ENCODE results near the gene CRYBG1. TPM values are rescaled to one million over a fixed set of nuclear protein-coding genes. Genes with fewer than 3 reads are reported as not detected.

Gene CRYBG1
- polyA plus RNA-seq, 1 experiment: 1.9 TPM

DNA sequence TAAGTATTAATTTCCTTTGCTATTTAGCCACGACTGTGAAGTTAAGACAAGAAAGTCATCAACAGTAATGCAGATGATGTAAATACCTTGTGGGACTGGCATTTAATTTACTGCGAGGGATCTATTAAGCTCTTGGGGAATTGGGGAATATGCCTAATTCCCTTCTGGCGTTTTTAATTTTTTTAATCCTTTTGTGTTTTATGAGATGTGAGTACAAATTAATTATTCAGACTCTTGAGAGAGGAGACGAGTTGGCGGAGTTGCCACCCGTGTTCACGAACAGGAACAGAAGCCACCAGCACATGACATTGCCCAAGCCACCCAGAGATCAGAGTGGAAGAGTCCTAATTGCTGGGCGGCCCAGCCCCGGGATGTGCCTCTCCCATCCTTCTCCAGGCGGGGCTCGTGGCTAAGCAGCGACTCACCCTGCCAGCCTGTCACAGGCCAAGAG is 533 bp upstream of the CRYBG1 start:
- H3K27ac ChIP-seq (ENCODE audit: low read depth, low read length): no peak overlapping the region
- CTCF ChIA-PET: interaction anchor here (1.0 to 2.6 kb wide), 8 partner anchors 10 to 258 kb away, joined by 3 to 29 read pairs (median 4); no protein-coding TSS in a partner anchor
- POLR2A ChIA-PET: no interaction called here
- DNase-seq (ENCODE audit: low read depth, low spot score): no peak
- H3K4me3 ChIP-seq (ENCODE audit: low read depth, low read length): peak overlapping the region; percentile 44
- peaks cover 42% of the 10 kb centered on the region for H3K27me3 ChIP-seq (ENCODE audit: control insufficient read depth, insufficient read depth, low read length)
- TF ChIP-seq, protein P1, sequence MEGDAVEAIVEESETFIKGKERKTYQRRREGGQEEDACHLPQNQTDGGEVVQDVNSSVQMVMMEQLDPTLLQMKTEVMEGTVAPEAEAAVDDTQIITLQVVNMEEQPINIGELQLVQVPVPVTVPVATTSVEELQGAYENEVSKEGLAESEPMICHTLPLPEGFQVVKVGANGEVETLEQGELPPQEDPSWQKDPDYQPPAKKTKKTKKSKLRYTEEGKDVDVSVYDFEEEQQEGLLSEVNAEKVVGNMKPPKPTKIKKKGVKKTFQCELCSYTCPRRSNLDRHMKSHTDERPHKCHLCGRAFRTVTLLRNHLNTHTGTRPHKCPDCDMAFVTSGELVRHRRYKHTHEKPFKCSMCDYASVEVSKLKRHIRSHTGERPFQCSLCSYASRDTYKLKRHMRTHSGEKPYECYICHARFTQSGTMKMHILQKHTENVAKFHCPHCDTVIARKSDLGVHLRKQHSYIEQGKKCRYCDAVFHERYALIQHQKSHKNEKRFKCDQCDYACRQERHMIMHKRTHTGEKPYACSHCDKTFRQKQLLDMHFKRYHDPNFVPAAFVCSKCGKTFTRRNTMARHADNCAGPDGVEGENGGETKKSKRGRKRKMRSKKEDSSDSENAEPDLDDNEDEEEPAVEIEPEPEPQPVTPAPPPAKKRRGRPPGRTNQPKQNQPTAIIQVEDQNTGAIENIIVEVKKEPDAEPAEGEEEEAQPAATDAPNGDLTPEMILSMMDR (IDR thresholded peaks at IDR 0.05; ENCODE audit: low read depth, low read length): no peak
- no peaks in the 10 kb centered on the region for H3K9me3 ChIP-seq (ENCODE audit: control insufficient read depth, insufficient read depth, low read length)

DNA sequence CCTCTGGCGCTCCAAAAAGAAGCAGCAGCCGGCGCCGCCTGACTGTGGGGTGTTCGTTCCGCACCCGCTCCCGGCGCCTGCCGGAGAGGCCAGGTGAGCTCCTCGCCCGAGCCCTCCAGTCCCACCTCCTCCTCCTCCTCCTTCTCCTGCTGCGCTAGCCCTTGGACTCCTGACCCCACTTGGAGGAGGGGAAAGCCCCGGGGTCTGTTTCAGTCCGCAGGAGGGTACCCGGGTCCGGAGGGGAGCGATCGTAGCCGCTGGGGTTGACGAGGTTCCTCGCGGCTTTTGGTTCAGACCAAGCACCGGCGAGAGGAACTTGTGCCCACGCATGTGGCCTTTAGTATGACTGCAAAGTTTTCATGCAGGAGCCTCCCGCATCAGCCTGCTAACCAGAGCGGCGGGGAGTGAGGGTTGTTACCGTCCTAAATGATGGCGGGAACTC is 493 bp downstream of the CRYBG1 start:
- TF ChIP-seq, protein P1 (IDR thresholded peaks at IDR 0.05; ENCODE audit: low read depth, low read length): no peak
- DNase-seq (ENCODE audit: low read depth, low spot score): no peak
- ChIA-PET CTCF (interaction anchor here (0.6 to 2.6 kb wide), 15 partner anchors 8 to 840 kb away, joined by 3 to 29 read pairs (median 4); no protein-coding TSS in a partner anchor), POLR2A (no interaction called here)
- Histone ChIP-seq H3K27me3 (ENCODE audit: control insufficient read depth, insufficient read depth, low read length) (peaks cover 37% of the 10 kb centered on the region), H3K27ac (ENCODE audit: low read depth, low read length) (no peak overlapping the region), H3K4me3 (ENCODE audit: low read depth, low read length) (peak overlapping the region; percentile 44), H3K9me3 (ENCODE audit: control insufficient read depth, insufficient read depth, low read length) (no peaks in the 10 kb centered on the region)

DNA sequence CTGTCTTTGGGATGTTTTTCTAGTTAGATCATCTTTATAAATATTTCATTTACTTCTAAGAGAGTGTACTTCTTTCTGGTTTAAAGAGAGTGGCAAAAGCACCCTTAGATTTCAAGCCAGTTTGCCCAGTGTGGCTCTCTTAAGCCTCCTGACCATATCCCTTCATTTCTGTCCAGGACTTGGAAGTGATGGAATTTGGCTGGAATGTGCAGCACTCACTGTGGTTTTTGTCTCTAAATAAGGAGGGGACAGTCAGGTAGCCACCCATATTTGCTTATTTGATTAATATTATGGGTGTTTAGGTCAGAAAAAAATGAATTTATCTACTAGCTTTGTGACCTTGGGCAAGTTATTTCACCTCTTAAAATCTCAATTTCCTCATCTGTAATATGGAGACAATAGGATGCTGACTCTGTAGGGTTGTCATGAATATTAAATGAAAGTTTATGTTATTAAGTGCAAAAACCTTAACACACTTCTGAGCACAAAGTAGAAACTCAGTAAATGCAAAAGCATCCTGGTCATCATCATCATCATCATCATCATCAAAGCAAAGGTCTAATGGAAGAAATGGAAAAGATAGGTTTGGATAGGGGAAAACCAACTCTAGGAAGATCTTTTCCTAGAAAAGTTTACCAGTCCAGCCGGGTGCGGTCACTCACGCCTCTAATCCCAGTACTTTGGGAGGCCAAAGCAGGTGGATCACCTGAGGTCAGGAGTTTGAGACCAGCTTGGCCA is 3.1 kb downstream of the CRYBG1 start:
- Histone ChIP-seq H3K4me3 (ENCODE audit: low read depth, low read length) (no peak overlapping the region), H3K27me3 (ENCODE audit: control insufficient read depth, insufficient read depth, low read length) (peaks cover 32% of the 10 kb centered on the region), H3K9me3 (ENCODE audit: control insufficient read depth, insufficient read depth, low read length) (no peaks in the 10 kb centered on the region), H3K27ac (ENCODE audit: low read depth, low read length) (no peak overlapping the region)
- CTCF ChIA-PET: no interaction called here
- TF ChIP-seq, protein P1 (IDR thresholded peaks at IDR 0.05; ENCODE audit: low read depth, low read length): no peak
- POLR2A ChIA-PET: no interaction called here
- no peak for DNase-seq (ENCODE audit: low read depth, low spot score)

DNA sequence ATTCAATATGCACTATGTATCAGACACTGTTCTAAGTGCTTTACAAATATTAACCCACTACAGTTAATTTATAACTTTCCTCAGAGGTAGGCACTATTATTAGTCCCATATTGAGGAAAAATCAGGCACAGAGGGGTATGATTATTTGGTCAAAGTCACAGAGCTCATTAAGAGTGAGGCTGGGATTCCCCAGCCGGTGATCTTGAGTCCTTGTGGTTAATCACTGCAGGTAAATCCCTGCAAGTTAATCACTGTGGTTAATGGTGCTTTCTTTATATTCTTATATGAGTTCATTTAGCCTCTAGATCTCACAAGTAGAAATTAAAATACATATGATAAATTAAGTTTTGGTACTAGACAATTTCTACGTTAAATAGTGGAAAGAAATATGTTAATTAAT is 9.2 kb downstream of the CRYBG1 start:
- ChIA-PET CTCF (interaction anchor here (1.2 to 1.4 kb wide), 2 partner anchors 9 to 197 kb away, joined by 5 read pairs; partner anchors contain the start of gene CRYBG1), POLR2A (no interaction called here)
- Histone ChIP-seq H3K27me3 (ENCODE audit: control insufficient read depth, insufficient read depth, low read length) (peaks cover 9% of the 10 kb centered on the region), H3K4me3 (ENCODE audit: low read depth, low read length) (no peak overlapping the region), H3K9me3 (ENCODE audit: control insufficient read depth, insufficient read depth, low read length) (no peaks in the 10 kb centered on the region), H3K27ac (ENCODE audit: low read depth, low read length) (no peak overlapping the region)
- TF ChIP-seq, protein P1 (IDR thresholded peaks at IDR 0.05; ENCODE audit: low read depth, low read length): no peak
- no peak for DNase-seq (ENCODE audit: low read depth, low spot score)

DNA sequence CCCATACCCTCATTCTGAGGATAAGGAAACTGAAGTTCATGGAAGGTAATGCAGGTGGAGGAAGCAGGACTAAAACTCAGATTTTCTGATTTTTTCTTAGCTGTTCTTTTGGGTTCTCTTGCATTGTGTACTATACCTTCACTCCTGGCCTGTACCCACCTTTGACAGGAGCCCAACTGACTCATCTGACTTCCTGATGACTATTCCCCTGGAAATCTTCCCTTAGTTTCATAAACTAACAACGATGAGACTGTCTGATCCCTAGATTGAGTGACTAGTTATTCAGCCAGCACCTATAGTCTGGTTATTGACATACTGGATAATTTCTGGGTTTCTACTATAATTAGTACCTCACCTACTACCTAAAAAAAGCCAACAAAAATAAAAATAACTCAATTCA is 10.1 kb downstream of the CRYBG1 start:
- POLR2A ChIA-PET: no interaction called here
- no peak for DNase-seq (ENCODE audit: low read depth, low spot score)
- no peak overlapping the region for H3K27ac ChIP-seq (ENCODE audit: low read depth, low read length)
- TF ChIP-seq, protein P1 (IDR thresholded peaks at IDR 0.05; ENCODE audit: low read depth, low read length): no peak
- H3K27me3 ChIP-seq (ENCODE audit: control insufficient read depth, insufficient read depth, low read length): peaks cover 7% of the 10 kb centered on the region
- H3K9me3 ChIP-seq (ENCODE audit: control insufficient read depth, insufficient read depth, low read length): no peaks in the 10 kb centered on the region
- CTCF ChIA-PET: interaction anchor here (0.5 to 1.6 kb wide), 3 partner anchors 10 to 1232 kb away, joined by 3 to 4 read pairs (median 3); partner anchors contain the start of gene CRYBG1
- no peak overlapping the region for H3K4me3 ChIP-seq (ENCODE audit: low read depth, low read length)
